Kidney (tissue), 14 donors: ENCODE results near the gene GCG. TPM values are rescaled to one million over a fixed set of nuclear protein-coding genes. Genes with fewer than 3 reads are reported as not detected.
A peak's percentile ranks its signal among the peaks of the same experiment; 100 is the strongest.

ENCODE experiments used
- DNase-seq, 5 donors: peaks; one replicate each; pipeline ENCODE4 v3.0.0-alpha.2; 2013 to 2020
- FAIRE-seq: peaks from 2 replicates; lab custom pipeline; 2012; peaks lifted over from hg19 to GRCh38; lab: Jason Lieb, UNC
- H3K27ac ChIP-seq, 2 donors: one replicate each; pipeline ENCODE4 v1.7.0; 2013; ENCODE audit warnings: low read depth in 2 of 2, low read length in 2 of 2, inconsistent platforms in 1 of 2
- H3K27me3 ChIP-seq: one replicate; pipeline ENCODE4 v1.7.1; 2013; ENCODE audit warnings: low read length, inconsistent platforms; ENCODE audit not compliant: control insufficient read depth, insufficient read depth
- H3K36me3 ChIP-seq, 3 donors: one replicate each; pipeline versions ENCODE4 v1.7.0 to v1.7.1; 2013; ENCODE audit warnings: low read length in 3 of 3, control low read depth in 1 of 3, inconsistent platforms in 1 of 3; ENCODE audit not compliant: insufficient read depth in 3 of 3, control insufficient read depth in 2 of 3
- H3K4me1 ChIP-seq, 3 donors: one replicate each; pipeline versions ENCODE4 v1.7.0 to v1.7.1; 2013; ENCODE audit warnings: low read length in 3 of 3, inconsistent platforms in 1 of 3, low read depth in 1 of 3; ENCODE audit not compliant: control insufficient read depth in 2 of 3, insufficient read depth in 2 of 3
- H3K4me3 ChIP-seq, 3 donors: one replicate each; pipeline versions ENCODE4 v1.7.0 to v1.8.1; 2013; ENCODE audit warnings: low read length in 3 of 3, control low read depth in 1 of 3, inconsistent platforms in 1 of 3
- H3K9ac ChIP-seq, 3 donors: one replicate each; pipeline versions ENCODE4 v1.7.0 to v1.7.1; 2013; ENCODE audit warnings: low read length in 3 of 3, control low read depth in 1 of 3, inconsistent platforms in 1 of 3
- H3K9me3 ChIP-seq, 3 donors: one replicate each; pipeline versions ENCODE4 v1.7.0 to v1.7.1; 2013; ENCODE audit warnings: low read length in 3 of 3, control low read depth in 1 of 3, inconsistent platforms in 1 of 3; ENCODE audit not compliant: control insufficient read depth in 2 of 3, insufficient read depth in 1 of 3
- CTCF ChIP-seq: IDR thresholded peaks from 3 replicates; pipeline ENCODE4 v1.5.1; 2012; ENCODE audit warnings: mild to moderate bottlenecking, moderate library complexity, borderline replicate concordance; ENCODE audit not compliant: insufficient read depth; ENCODE audit errors: extremely low read depth
- intact Hi-C: fragments of 100-400 bp; cut with DNase I; formaldehyde crosslinking; loops from one replicate; pipeline ENCODE4 v1.11.1; 2022
- polyA plus RNA-seq: library from polyadenylated mRNA; stranded (reverse); fragments of 350-450 nt; fragmentation: Illumina TruSeq; extraction: RNeasy Lipid Tissue Mini Kit (QIAGEN cat#74804); gene quantifications from one replicate; pipeline ENCODE4 v1.2.3, GENCODE V29; 2014; ENCODE audit warnings: low read depth, low replicate concordance; ENCODE audit not compliant: insufficient read depth
- total RNA-seq: library from RNA; stranded (reverse); fragmentation: NEBNext Ultra II Directional; extraction: Animal tissue kit (Norgen Biotek cat#: 25700); gene quantifications from one replicate; pipeline ENCODE4 v1.2.1, GENCODE V29; 2021
- donor health status: control.
- donor health status: control.
- donor health status: control.
- donor health status: control.
- donor health status: control.
- donor health status: DM: yes; HTN: yes; CAD: no.
- donor health status: Normal renal cell carcinoma (clear cell type).

The GCG gene
- total and polyA plus RNA-seq, 2 donors from 2014 or later = not detected

- Histone ChIP-seq H3K4me1 (peaks cover 0 to 6% (median 3%) of the 10 kb centered on the region in 3 donors), H3K27ac (no peak overlapping the region), H3K9me3 (peaks cover 0 to 8% (median 0%) of the 10 kb centered on the region in 3 donors), H3K4me3 (no peak overlapping the region), H3K9ac (no peak overlapping the region), H3K36me3 (no peaks in the 10 kb centered on the region), H3K27me3 (no peaks in the 10 kb centered on the region)
- TF ChIP-seq CTCF = no peak
- FAIRE-seq = no peak
- DNase-seq = peak in 2 of 5 donors; percentile 32 to 55
- intact Hi-C loops = loop anchor here (10.0 kb wide), 1 partner anchor 109 kb away; no protein-coding TSS in a partner anchor
These were observed 37.8 kb downstream of the GCG start for GRCh38 chr2:162114271-162114670.

- intact Hi-C loops = loop anchor here (10.0 kb wide), 1 partner anchor 109 kb away; no protein-coding TSS in a partner anchor
- H3K27me3 ChIP-seq = no peaks in the 10 kb centered on the region
- no peak for TF ChIP-seq CTCF
- no peak overlapping the region for H3K27ac ChIP-seq
- no peaks in the 10 kb centered on the region for H3K36me3 ChIP-seq
- H3K9me3 ChIP-seq = peaks cover 0 to 8% (median 0%) of the 10 kb centered on the region in 3 donors
- no peak overlapping the region for H3K4me3 ChIP-seq
- FAIRE-seq (no peak), DNase-seq (peak in 1 of 5 donors; percentile 17)
- H3K9ac ChIP-seq = no peak overlapping the region
- peaks cover 0 to 6% (median 3%) of the 10 kb centered on the region in 3 donors for H3K4me1 ChIP-seq
These were observed 38.3 kb downstream of the GCG start for GRCh38 chr2:162113776-162114168.

GRCh38 chr2:162113088-162113775 is 38.8 kb downstream of the GCG start:
- intact Hi-C loops = loop anchor here (10.0 kb wide), 1 partner anchor 108 kb away; no protein-coding TSS in a partner anchor
- Histone ChIP-seq H3K4me1 (peaks cover 0 to 6% (median 3%) of the 10 kb centered on the region in 3 donors), H3K4me3 (no peak overlapping the region), H3K9me3 (peaks cover 0 to 8% (median 0%) of the 10 kb centered on the region in 3 donors), H3K27me3 (no peaks in the 10 kb centered on the region), H3K36me3 (no peaks in the 10 kb centered on the region), H3K9ac (no peak overlapping the region), H3K27ac (no peak overlapping the region)
- no peak for DNase-seq
- no peak for TF ChIP-seq CTCF
- no peak for FAIRE-seq
